NB4 (cell line): ENCODE data around the gene UCHL5.

Experiments used
- CTCF ChIP-seq: IDR thresholded peaks from one replicate; pipeline ENCODE4 v1.5.1; 2012; ENCODE audit warnings: low read depth, low read length
- MYC ChIP-seq: IDR thresholded peaks from 2 replicates; pipeline ENCODE4 v1.6.1; 2011; ENCODE audit warnings: low read depth, low read length
- POLR2A ChIP-seq: IDR thresholded peaks from 2 replicates; pipeline ENCODE4 v1.6.1; 2011; ENCODE audit warnings: mild to moderate bottlenecking; ENCODE audit not compliant: insufficient read length; ENCODE audit errors: extremely low read depth

GRCh38 chr1:193014400-193014799 is 44.8 kb downstream of the UCHL5 start:
- TF ChIP-seq POLR2A (no peak), CTCF (no peak), MYC (no peak)
